HepG2 (cell line): Measurements from ENCODE around the gene CNOT8. TPM values are rescaled to one million over a fixed set of nuclear protein-coding genes. Genes with fewer than 3 reads are reported as not detected.

Experiments used
- ELF3 ChIP-seq: IDR thresholded peaks from 2 replicates; pipeline ENCODE4 v1.6.1; 2016; ENCODE audit warnings: missing genetic modification reagents, missing compliant biosample characterization
- FOXP1 ChIP-seq, 2 experiments: fragments of 450-650 bp in 1 of 2; IDR thresholded peaks; 2 replicates each; pipeline ENCODE4 v1.6.1; 2017 to 2018; ENCODE audit warnings: antibody characterized with exemption in 1 of 2
- GPBP1L1 ChIP-seq: sonication (generic); formaldehyde crosslinking; IDR thresholded peaks from 2 replicates; pipeline ENCODE4 v1.5.0; 2020; ENCODE audit warnings: mild to moderate bottlenecking, missing genetic modification reagents
- HHEX ChIP-seq: IDR thresholded peaks from 2 replicates; pipeline ENCODE4 v1.6.1; 2016; ENCODE audit warnings: control low read depth
- HNRNPLL ChIP-seq: fragments of 200-400 bp; formaldehyde crosslinking; IDR thresholded peaks from 2 replicates; pipeline ENCODE4 v1.6.1; 2017; ENCODE audit warnings: mild to moderate bottlenecking, low read depth, low read length; ENCODE audit not compliant: poor library complexity, severe bottlenecking
- JUND ChIP-seq: sonication (generic); formaldehyde crosslinking; IDR thresholded peaks from 2 replicates; pipeline ENCODE4 v1.8.0; 2022; ENCODE audit warnings: mild to moderate bottlenecking, missing genetic modification reagents
- MBD4 ChIP-seq: IDR thresholded peaks from 2 replicates; pipeline ENCODE4 v1.6.1; 2012; ENCODE audit warnings: low read length, inconsistent platforms, borderline replicate concordance
- MLXIP ChIP-seq: sonication (generic); formaldehyde crosslinking; IDR thresholded peaks from 2 replicates; pipeline ENCODE4 v1.9.0; 2021; ENCODE audit warnings: missing genetic modification reagents, borderline replicate concordance
- NAIF1 ChIP-seq: sonication (generic); formaldehyde crosslinking; IDR thresholded peaks from 2 replicates; pipeline ENCODE4 v1.5.0; 2020; ENCODE audit warnings: mild to moderate bottlenecking, missing genetic modification reagents, borderline replicate concordance
- NRL ChIP-seq: sonication (generic); formaldehyde crosslinking; IDR thresholded peaks from 2 replicates; pipeline ENCODE4 v1.5.0; 2020; ENCODE audit warnings: missing genetic modification reagents, mild to moderate bottlenecking, moderate library complexity, borderline replicate concordance
- SOX6 ChIP-seq, 2 experiments: fragments of 450-650 bp in 1 of 2; sonication (generic) in 1 of 2; formaldehyde crosslinking in 1 of 2; IDR thresholded peaks; 2 replicates each; pipeline versions ENCODE4 v1.4.0 to v1.6.1; 2017 to 2020; ENCODE audit warnings: antibody characterized with exemption in 1 of 2, mild to moderate bottlenecking in 1 of 2, missing genetic modification reagents in 1 of 2
- ZFP62 ChIP-seq: sonication (generic); formaldehyde crosslinking; IDR thresholded peaks from 2 replicates; pipeline ENCODE4 v1.4.0; 2020; ENCODE audit warnings: missing genetic modification reagents
- ZNF136 ChIP-seq: sonication (generic); formaldehyde crosslinking; IDR thresholded peaks from 2 replicates; pipeline ENCODE4 v1.8.1; 2022; ENCODE audit warnings: low read depth, mild to moderate bottlenecking, moderate library complexity, missing genetic modification reagents
- ZNF225 ChIP-seq: sonication (generic); formaldehyde crosslinking; IDR thresholded peaks from 2 replicates; pipeline ENCODE4 v1.4.0; 2020; ENCODE audit warnings: mild to moderate bottlenecking, missing genetic modification reagents
- ZNF3 ChIP-seq: IDR thresholded peaks from 2 replicates; pipeline ENCODE4 v1.7.0; 2017; ENCODE audit warnings: inconsistent platforms
- ZNF333 ChIP-seq: sonication (generic); formaldehyde crosslinking; IDR thresholded peaks from 2 replicates; pipeline ENCODE4 v1.4.0; 2020; ENCODE audit warnings: mild to moderate bottlenecking, missing genetic modification reagents, borderline replicate concordance
- ZNF512 ChIP-seq: sonication (generic); formaldehyde crosslinking; IDR thresholded peaks from 2 replicates; pipeline ENCODE4 v1.4.0; 2020; ENCODE audit warnings: mild to moderate bottlenecking, missing genetic modification reagents
- ZNF589 ChIP-seq: sonication (generic); formaldehyde crosslinking; conservative IDR thresholded peaks from 2 replicates; pipeline ENCODE4 v1.8.0; 2022; ENCODE audit warnings: mild to moderate bottlenecking, moderate library complexity, missing genetic modification reagents
- ZNF816 ChIP-seq: sonication (generic); formaldehyde crosslinking; IDR thresholded peaks from 2 replicates; pipeline ENCODE4 v1.8.0; 2022; ENCODE audit warnings: missing genetic modification reagents, mild to moderate bottlenecking, borderline replicate concordance
- ZNF878 ChIP-seq: sonication (generic); formaldehyde crosslinking; IDR thresholded peaks from 2 replicates; pipeline ENCODE4 v1.8.1; 2023; ENCODE audit warnings: mild to moderate bottlenecking, missing genetic modification reagents, moderate library complexity
- ZNF891 ChIP-seq: sonication (generic); formaldehyde crosslinking; IDR thresholded peaks from 2 replicates; pipeline ENCODE4 v1.5.0; 2020; ENCODE audit warnings: mild to moderate bottlenecking, missing genetic modification reagents
- polyA plus RNA-seq, 8 experiments: library from polyadenylated mRNA; depleted of rRNA in 3 of 8; stranded (reverse) in 7 of 8; unstranded in 1 of 8; fragments of >200 nt; fragmentation: Illumina TruSeq in 4 of 8; extraction: Trizol in 4 of 8; gene quantifications; 2 replicates each; pipeline versions ENCODE4 v1.2.1 to v1.2.3, GENCODE V29; 2011 to 2016; ENCODE audit warnings: low read depth in 4 of 8, missing spikeins in 1 of 8, mixed read lengths in 1 of 8; ENCODE audit not compliant: insufficient read depth in 1 of 8
- total RNA-seq, 5 experiments: library from RNA; depleted of rRNA; stranded (reverse); fragments of >200 nt; fragmentation: Illumina TruSeq; extraction: Trizol; gene quantifications; 2 replicates each; pipeline ENCODE4 v1.2.3, GENCODE V29; 2016; ENCODE audit warnings: low read depth in 1 of 5
- TF ChIP-seq, protein P1 (sequence below): sonication (generic); formaldehyde crosslinking; IDR thresholded peaks from 2 replicates; pipeline ENCODE4 v1.4.0; 2020; ENCODE audit warnings: mild to moderate bottlenecking, missing genetic modification reagents, borderline replicate concordance

CNOT8 gene
- total and polyA plus RNA-seq, 2 of the 13 experiments (the other 11 are each of a cell fraction or from before 2014, with no cell fraction given), result 37.1 to 74.9 TPM

GRCh38 chr5:154842689-154843530, 15.5 kb upstream of the CNOT8 start (continued):
- TF ChIP-seq ZNF3 (CRISPR knock-in tag), result no peak
- no peak for TF ChIP-seq ZFP62 (CRISPR knock-in tag)
- no peak for TF ChIP-seq ZNF136 (CRISPR knock-in tag)
- no peak for TF ChIP-seq ZNF225
- peak; percentile 83 for TF ChIP-seq HHEX (CRISPR knock-in tag)
- TF ChIP-seq GPBP1L1, result no peak
- TF ChIP-seq NAIF1 (CRISPR knock-in tag), result 0 out of 2 replicates have a peak, but pooled peaks have one; percentile 39
- 0 out of 2 replicates have a peak, but pooled peaks have one; percentile 58 for TF ChIP-seq ZNF816
- TF ChIP-seq ZNF589 (CRISPR knock-in tag), result no peak
- TF ChIP-seq ELF3 (CRISPR knock-in tag), result peak; percentile 88
- TF ChIP-seq HNRNPLL, result no peak
- TF ChIP-seq NRL, result no peak
- no peak for TF ChIP-seq SOX6 (IDR thresholded peaks at IDR 0.05)
- peak; percentile 93 for TF ChIP-seq SOX6 (CRISPR knock-in tag; IDR thresholded peaks at IDR 0.05)
- TF ChIP-seq FOXP1 (IDR thresholded peaks at IDR 0.05), result no peak
- peak; percentile 98 for TF ChIP-seq FOXP1 (CRISPR knock-in tag; IDR thresholded peaks at IDR 0.05)
- TF ChIP-seq ZNF891 (CRISPR knock-in tag), result no peak
- TF ChIP-seq ZNF333, result no peak
- TF ChIP-seq MBD4, result no peak
- TF ChIP-seq MLXIP (CRISPR knock-in tag), result no peak
- TF ChIP-seq ZNF878 (CRISPR knock-in tag), result no peak
- TF ChIP-seq ZNF512 (CRISPR knock-in tag), result no peak
- TF ChIP-seq, protein P1, sequence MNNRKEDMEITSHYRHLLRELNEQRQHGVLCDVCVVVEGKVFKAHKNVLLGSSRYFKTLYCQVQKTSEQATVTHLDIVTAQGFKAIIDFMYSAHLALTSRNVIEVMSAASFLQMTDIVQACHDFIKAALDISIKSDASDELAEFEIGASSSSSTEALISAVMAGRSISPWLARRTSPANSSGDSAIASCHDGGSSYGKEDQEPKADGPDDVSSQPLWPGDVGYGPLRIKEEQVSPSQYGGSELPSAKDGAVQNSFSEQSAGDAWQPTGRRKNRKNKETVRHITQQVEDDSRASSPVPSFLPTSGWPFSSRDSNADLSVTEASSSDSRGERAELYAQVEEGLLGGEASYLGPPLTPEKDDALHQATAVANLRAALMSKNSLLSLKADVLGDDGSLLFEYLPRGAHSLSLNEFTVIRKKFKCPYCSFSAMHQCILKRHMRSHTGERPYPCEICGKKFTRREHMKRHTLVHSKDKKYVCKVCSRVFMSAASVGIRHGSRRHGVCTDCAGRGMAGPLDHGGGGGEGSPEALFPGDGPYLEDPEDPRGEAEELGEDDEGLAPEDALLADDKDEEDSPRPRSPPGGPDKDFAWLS, result no peak
- TF ChIP-seq JUND (CRISPR knock-in tag), result no peak
